ENCODE data around the gene PPARG. TPM values are rescaled to one million over a fixed set of nuclear protein-coding genes. Genes with fewer than 3 reads are reported as not detected.

Gene PPARG
- total and polyA plus RNA-seq, 4 donors = 5.2 to 15.7 (median 7.0) TPM

- no peaks in the 10 kb centered on the region for H3K36me3 ChIP-seq (ENCODE audit: control insufficient read depth in 4 of 4, insufficient read depth in 3 of 4, low read depth in 1 of 4, low read length in 3 of 4)
- H3K9me3 ChIP-seq (ENCODE audit: control insufficient read depth in 4 of 4, low read length in 3 of 4) = no peaks in the 10 kb centered on the region
- no peak overlapping the region for H3K4me3 ChIP-seq (ENCODE audit: low read depth in 1 of 3, low read length in 3 of 3)
- H3K4me1 ChIP-seq (ENCODE audit: control insufficient read depth in 4 of 4, insufficient read depth in 4 of 4, low read length in 3 of 4) = no peaks in the 10 kb centered on the region
- no peak for DNase-seq (ENCODE audit: low spot score)
- WGBS = 96% methylated on average over 5 of the region's 5 CpGs
- TF ChIP-seq RAD21 (IDR thresholded peaks at IDR 0.05) (no peak), GABPA (IDR thresholded peaks at IDR 0.05 in 1 of 2, conservative IDR thresholded peaks at IDR 0.05 in 1 of 2) (no peak), FOXA2 (IDR thresholded peaks at IDR 0.05) (no peak), EGR1 (IDR thresholded peaks at IDR 0.05; ENCODE audit: low read depth in 2 of 2) (no peak), HNF4G (IDR thresholded peaks at IDR 0.05) (no peak), MAX (IDR thresholded peaks at IDR 0.05) (no peak), JUND (IDR thresholded peaks at IDR 0.05) (no peak), RXRA (IDR thresholded peaks at IDR 0.05) (no peak), YY1 (IDR thresholded peaks at IDR 0.05) (no peak), HNF4A (conservative IDR thresholded peaks at IDR 0.05) (no peak), NR2F2 (IDR thresholded peaks at IDR 0.05) (no peak), TAF1 (conservative IDR thresholded peaks at IDR 0.05) (no peak), ZBTB33 (IDR thresholded peaks at IDR 0.05) (no peak), FOXA1 (IDR thresholded peaks at IDR 0.05) (no peak)
- TF ChIP-seq, protein P1, sequence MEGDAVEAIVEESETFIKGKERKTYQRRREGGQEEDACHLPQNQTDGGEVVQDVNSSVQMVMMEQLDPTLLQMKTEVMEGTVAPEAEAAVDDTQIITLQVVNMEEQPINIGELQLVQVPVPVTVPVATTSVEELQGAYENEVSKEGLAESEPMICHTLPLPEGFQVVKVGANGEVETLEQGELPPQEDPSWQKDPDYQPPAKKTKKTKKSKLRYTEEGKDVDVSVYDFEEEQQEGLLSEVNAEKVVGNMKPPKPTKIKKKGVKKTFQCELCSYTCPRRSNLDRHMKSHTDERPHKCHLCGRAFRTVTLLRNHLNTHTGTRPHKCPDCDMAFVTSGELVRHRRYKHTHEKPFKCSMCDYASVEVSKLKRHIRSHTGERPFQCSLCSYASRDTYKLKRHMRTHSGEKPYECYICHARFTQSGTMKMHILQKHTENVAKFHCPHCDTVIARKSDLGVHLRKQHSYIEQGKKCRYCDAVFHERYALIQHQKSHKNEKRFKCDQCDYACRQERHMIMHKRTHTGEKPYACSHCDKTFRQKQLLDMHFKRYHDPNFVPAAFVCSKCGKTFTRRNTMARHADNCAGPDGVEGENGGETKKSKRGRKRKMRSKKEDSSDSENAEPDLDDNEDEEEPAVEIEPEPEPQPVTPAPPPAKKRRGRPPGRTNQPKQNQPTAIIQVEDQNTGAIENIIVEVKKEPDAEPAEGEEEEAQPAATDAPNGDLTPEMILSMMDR (IDR thresholded peaks at IDR 0.05; ENCODE audit: low read depth, low read length, missing input control) = no peak
- TF ChIP-seq, protein P2, sequence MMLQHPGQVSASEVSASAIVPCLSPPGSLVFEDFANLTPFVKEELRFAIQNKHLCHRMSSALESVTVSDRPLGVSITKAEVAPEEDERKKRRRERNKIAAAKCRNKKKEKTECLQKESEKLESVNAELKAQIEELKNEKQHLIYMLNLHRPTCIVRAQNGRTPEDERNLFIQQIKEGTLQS (IDR thresholded peaks at IDR 0.05) = no peak
- H3K9ac ChIP-seq (ENCODE audit: low read depth in 1 of 2, low read length in 2 of 2) = no peak overlapping the region
- H3K27ac ChIP-seq (ENCODE audit: low read depth in 1 of 2, low read length in 2 of 2) = no peak overlapping the region
- no peaks in the 10 kb centered on the region for H3K27me3 ChIP-seq (ENCODE audit: control insufficient read depth in 4 of 4, insufficient read depth in 4 of 4, low read length in 3 of 4)
Measured at GRCh38 chr3:12451481-12451880, 162.6 kb downstream of the PPARG start.

- Histone ChIP-seq H3K4me1 (ENCODE audit: control insufficient read depth in 4 of 4, insufficient read depth in 4 of 4, low read length in 3 of 4) (no peaks in the 10 kb centered on the region), H3K9ac (ENCODE audit: low read depth in 1 of 2, low read length in 2 of 2) (no peak overlapping the region), H3K36me3 (ENCODE audit: control insufficient read depth in 4 of 4, insufficient read depth in 3 of 4, low read depth in 1 of 4, low read length in 3 of 4) (no peaks in the 10 kb centered on the region), H3K27me3 (ENCODE audit: control insufficient read depth in 4 of 4, insufficient read depth in 4 of 4, low read length in 3 of 4) (no peaks in the 10 kb centered on the region), H3K9me3 (ENCODE audit: control insufficient read depth in 4 of 4, low read length in 3 of 4) (no peaks in the 10 kb centered on the region), H3K4me3 (ENCODE audit: low read depth in 1 of 3, low read length in 3 of 3) (no peak overlapping the region), H3K27ac (ENCODE audit: low read depth in 1 of 2, low read length in 2 of 2) (no peak overlapping the region)
- DNase-seq (ENCODE audit: low spot score) = no peak
- WGBS = 100% methylated on average over 1 of the region's 1 CpG
- TF ChIP-seq SP1 (IDR thresholded peaks at IDR 0.05) = no peak
- TF ChIP-seq REST (IDR thresholded peaks at IDR 0.05) = no peak
- no peak for TF ChIP-seq YY1 (IDR thresholded peaks at IDR 0.05)
- TF ChIP-seq JUND (IDR thresholded peaks at IDR 0.05) = no peak
- TF ChIP-seq HNF4G (IDR thresholded peaks at IDR 0.05) = no peak
- no peak for TF ChIP-seq NR2F2 (IDR thresholded peaks at IDR 0.05)
- no peak for TF ChIP-seq MAX (IDR thresholded peaks at IDR 0.05)
- no peak for TF ChIP-seq TAF1 (conservative IDR thresholded peaks at IDR 0.05)
- TF ChIP-seq, protein P1 (IDR thresholded peaks at IDR 0.05; ENCODE audit: low read depth, low read length, missing input control) = no peak
- TF ChIP-seq ZBTB33 (IDR thresholded peaks at IDR 0.05) = no peak
- TF ChIP-seq, protein P2 (IDR thresholded peaks at IDR 0.05) = no peak
- no peak for TF ChIP-seq RXRA (IDR thresholded peaks at IDR 0.05)
- no peak for TF ChIP-seq HNF4A (conservative IDR thresholded peaks at IDR 0.05)
- TF ChIP-seq EGR1 (IDR thresholded peaks at IDR 0.05; ENCODE audit: low read depth in 2 of 2) = no peak
- TF ChIP-seq FOXA1 (IDR thresholded peaks at IDR 0.05) = no peak
- TF ChIP-seq FOXA2 (IDR thresholded peaks at IDR 0.05) = no peak
- TF ChIP-seq GABPA (IDR thresholded peaks at IDR 0.05 in 1 of 2, conservative IDR thresholded peaks at IDR 0.05 in 1 of 2) = no peak
Measured at GRCh38 chr3:12451960-12452359, 163.1 kb downstream of the PPARG start.
